ENCODE results near the gene MAP4K4. TPM values are rescaled to one million over a fixed set of nuclear protein-coding genes. Genes with fewer than 3 reads are reported as not detected.
A peak's percentile ranks its signal among the peaks of the same experiment; 100 is the strongest.

MAP4K4 gene
- total and polyA plus RNA-seq, 2 of the 4 experiments (the other 2 are of a cell fraction): 89.4 to 124 TPM

- no peak overlapping the region for H2AK9ac ChIP-seq (replicated peaks; ENCODE audit: low read depth, low read length, poor library complexity)
- H4K5ac ChIP-seq (ENCODE audit: low read depth, low read length): no peak overlapping the region
- no peak overlapping the region for H2AFZ ChIP-seq (replicated peaks; ENCODE audit: low read length, poor library complexity)
- no peak overlapping the region for H4K91ac ChIP-seq (ENCODE audit: insufficient read depth, low read depth, low read length)
- H3K27ac ChIP-seq (ENCODE audit: insufficient read depth, low read length): no peak overlapping the region
- no peak overlapping the region for H3K4ac ChIP-seq (ENCODE audit: low read depth, low read length)
- no peak for TF ChIP-seq RCOR1 (IDR thresholded peaks at IDR 0.05; ENCODE audit: insufficient replicate concordance, low read length)
- TF ChIP-seq RFX5 (IDR thresholded peaks at IDR 0.05; ENCODE audit: low read depth, low read length): no peak
- TF ChIP-seq, protein P1, sequence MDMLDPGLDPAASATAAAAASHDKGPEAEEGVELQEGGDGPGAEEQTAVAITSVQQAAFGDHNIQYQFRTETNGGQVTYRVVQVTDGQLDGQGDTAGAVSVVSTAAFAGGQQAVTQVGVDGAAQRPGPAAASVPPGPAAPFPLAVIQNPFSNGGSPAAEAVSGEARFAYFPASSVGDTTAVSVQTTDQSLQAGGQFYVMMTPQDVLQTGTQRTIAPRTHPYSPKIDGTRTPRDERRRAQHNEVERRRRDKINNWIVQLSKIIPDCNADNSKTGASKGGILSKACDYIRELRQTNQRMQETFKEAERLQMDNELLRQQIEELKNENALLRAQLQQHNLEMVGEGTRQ (IDR thresholded peaks at IDR 0.05; ENCODE audit: low read depth, low read length): no peak
- no peak for TF ChIP-seq MAFK (IDR thresholded peaks at IDR 0.05; ENCODE audit: low read depth, low read length)
- TF ChIP-seq BHLHE40 (IDR thresholded peaks at IDR 0.05; ENCODE audit: low read depth, low read length): no peak
- TF ChIP-seq FOS (IDR thresholded peaks at IDR 0.05; ENCODE audit: low read depth, low read length): no peak
- no peak for TF ChIP-seq POLR2A (IDR thresholded peaks at IDR 0.05; ENCODE audit: low read depth, low read length)
- no peak for TF ChIP-seq NFE2L2 (IDR thresholded peaks at IDR 0.05; ENCODE audit: low read depth, low read length)
- TF ChIP-seq ELK1 (IDR thresholded peaks at IDR 0.05; ENCODE audit: borderline replicate concordance, low read depth, low read length): no peak
- TF ChIP-seq, protein P2, sequence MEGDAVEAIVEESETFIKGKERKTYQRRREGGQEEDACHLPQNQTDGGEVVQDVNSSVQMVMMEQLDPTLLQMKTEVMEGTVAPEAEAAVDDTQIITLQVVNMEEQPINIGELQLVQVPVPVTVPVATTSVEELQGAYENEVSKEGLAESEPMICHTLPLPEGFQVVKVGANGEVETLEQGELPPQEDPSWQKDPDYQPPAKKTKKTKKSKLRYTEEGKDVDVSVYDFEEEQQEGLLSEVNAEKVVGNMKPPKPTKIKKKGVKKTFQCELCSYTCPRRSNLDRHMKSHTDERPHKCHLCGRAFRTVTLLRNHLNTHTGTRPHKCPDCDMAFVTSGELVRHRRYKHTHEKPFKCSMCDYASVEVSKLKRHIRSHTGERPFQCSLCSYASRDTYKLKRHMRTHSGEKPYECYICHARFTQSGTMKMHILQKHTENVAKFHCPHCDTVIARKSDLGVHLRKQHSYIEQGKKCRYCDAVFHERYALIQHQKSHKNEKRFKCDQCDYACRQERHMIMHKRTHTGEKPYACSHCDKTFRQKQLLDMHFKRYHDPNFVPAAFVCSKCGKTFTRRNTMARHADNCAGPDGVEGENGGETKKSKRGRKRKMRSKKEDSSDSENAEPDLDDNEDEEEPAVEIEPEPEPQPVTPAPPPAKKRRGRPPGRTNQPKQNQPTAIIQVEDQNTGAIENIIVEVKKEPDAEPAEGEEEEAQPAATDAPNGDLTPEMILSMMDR (conservative IDR thresholded peaks at IDR 0.05; ENCODE audit: low read depth, low read length): peak; percentile 25; the same call in 1 of the 2 replicates
- TF ChIP-seq CHD1 (IDR thresholded peaks at IDR 0.05; ENCODE audit: low read depth, low read length): no peak
- 0 out of 2 replicates have a peak, but pooled peaks have one; percentile 12 for TF ChIP-seq SMC3 (IDR thresholded peaks at IDR 0.05; ENCODE audit: low read depth, low read length)
- TF ChIP-seq CEBPB (IDR thresholded peaks at IDR 0.05; ENCODE audit: low read depth, low read length): no peak
- no peak for TF ChIP-seq MXI1 (IDR thresholded peaks at IDR 0.05; ENCODE audit: borderline replicate concordance, low read depth, low read length)
- peak; percentile 30; the same call in 1 of the 2 replicates for TF ChIP-seq RAD21 (IDR thresholded peaks at IDR 0.05; ENCODE audit: low read length)
- no peaks in the 10 kb centered on the region for H3K9me3 ChIP-seq (ENCODE audit: control insufficient read depth, insufficient read depth, low read length)
- DNase-seq (no peak), ATAC-seq (ENCODE audit: low read depth) (no peak)
- in situ Hi-C loops (cut with MboI; ENCODE audit: low sequenced_read_pairs): no loop called here
- intact Hi-C loops (cut with micrococcal nuclease): no loop called here
- H3K9me1 ChIP-seq (ENCODE audit: insufficient read depth, low read length): peaks cover 22% of the 10 kb centered on the region
- H3K9ac ChIP-seq (ENCODE audit: low read depth, low read length): no peak overlapping the region
- H3K36me3 ChIP-seq (ENCODE audit: control insufficient read depth, insufficient read depth, low read length): peaks cover 6% of the 10 kb centered on the region
- no TSS peak for BruUV-seq (replicated peaks)
- dilution Hi-C loops (cut with HindIII; ENCODE audit: low sequenced_read_pairs, unreplicated experiment): no loop called here
- ChIA-PET POLR2A (ENCODE audit: unreplicated experiment) (no interaction called here), CTCF (no interaction called here)
- no peak overlapping the region for H3K4me3 ChIP-seq (ENCODE audit: insufficient read depth, low read depth, low read length)
- H3K79me1 ChIP-seq (ENCODE audit: low read depth in 1 of 2, low read length in 2 of 2): peaks cover 41 to 81% of the 10 kb centered on the region in 2 experiments
- H2BK5ac ChIP-seq (ENCODE audit: low read depth, low read length, poor library complexity, severe bottlenecking): no peak overlapping the region
- H2AK5ac ChIP-seq (ENCODE audit: low read depth, low read length): no peak overlapping the region
- no peak overlapping the region for H3K4me2 ChIP-seq (ENCODE audit: low read depth, low read length)
- H2BK15ac ChIP-seq (ENCODE audit: low read depth, low read length): no peak overlapping the region
- H3K14ac ChIP-seq (replicated peaks; ENCODE audit: low read depth, low read length): 0 out of 2 replicates have a peak overlapping the region, but pooled peaks have one; percentile 29
- H4K8ac ChIP-seq (ENCODE audit: low read depth in 2 of 2, low read length in 2 of 2): no peak overlapping the region
- WGBS, 2 experiments (ENCODE audit: extremely low coverage in 2 of 2, insufficient read length in 1 of 2): no CpG with 5 or more reads among the region's 3 CpGs
- no peak overlapping the region for H3K56ac ChIP-seq (ENCODE audit: extremely low read depth, insufficient read depth, low read length)
- 0 out of 2 replicates have a peak overlapping the region, but pooled peaks have one; percentile 10 for H3K23ac ChIP-seq (ENCODE audit: low read depth, low read length)
- H3K18ac ChIP-seq (ENCODE audit: low read depth, low read length): no peak overlapping the region
- H2BK20ac ChIP-seq (ENCODE audit: low read depth, low read length): no peak overlapping the region
- H3K4me1 ChIP-seq (ENCODE audit: control insufficient read depth, insufficient read depth, low read length): peaks cover 13% of the 10 kb centered on the region
- H2BK120ac ChIP-seq (ENCODE audit: low read depth, low read length): no peak overlapping the region
- no peaks in the 10 kb centered on the region for H3K27me3 ChIP-seq (ENCODE audit: control insufficient read depth, insufficient read depth, low read length)
- peaks cover 78% of the 10 kb centered on the region for H4K20me1 ChIP-seq (ENCODE audit: insufficient read depth, low read length)
Observed at GRCh38 chr2:101793277-101793969, 95.9 kb downstream of the MAP4K4 start.
